ES-I3 (cell line): ENCODE measurements around the gene AFF3.

Experiments
- H3K36me3 ChIP-seq: 2 replicates; pipeline ENCODE4 v1.6.1; 2013; ENCODE audit warnings: mild to moderate bottlenecking, low read length, control low read depth, moderate library complexity; ENCODE audit not compliant: insufficient read depth
- H3K4me1 ChIP-seq: 2 replicates; pipeline ENCODE4 v1.6.1; 2013; ENCODE audit warnings: mild to moderate bottlenecking, control low read depth, low read length; ENCODE audit not compliant: insufficient read depth
- H3K9ac ChIP-seq: 2 replicates; pipeline ENCODE4 v1.6.1; 2013; ENCODE audit warnings: low read depth, mild to moderate bottlenecking, low read length, moderate library complexity
- H3K9me3 ChIP-seq: 2 replicates; pipeline ENCODE4 v1.6.1; 2013; ENCODE audit warnings: mild to moderate bottlenecking, low read length, moderate library complexity; ENCODE audit not compliant: control insufficient read depth, insufficient read depth

AFF3 gene

DNA sequence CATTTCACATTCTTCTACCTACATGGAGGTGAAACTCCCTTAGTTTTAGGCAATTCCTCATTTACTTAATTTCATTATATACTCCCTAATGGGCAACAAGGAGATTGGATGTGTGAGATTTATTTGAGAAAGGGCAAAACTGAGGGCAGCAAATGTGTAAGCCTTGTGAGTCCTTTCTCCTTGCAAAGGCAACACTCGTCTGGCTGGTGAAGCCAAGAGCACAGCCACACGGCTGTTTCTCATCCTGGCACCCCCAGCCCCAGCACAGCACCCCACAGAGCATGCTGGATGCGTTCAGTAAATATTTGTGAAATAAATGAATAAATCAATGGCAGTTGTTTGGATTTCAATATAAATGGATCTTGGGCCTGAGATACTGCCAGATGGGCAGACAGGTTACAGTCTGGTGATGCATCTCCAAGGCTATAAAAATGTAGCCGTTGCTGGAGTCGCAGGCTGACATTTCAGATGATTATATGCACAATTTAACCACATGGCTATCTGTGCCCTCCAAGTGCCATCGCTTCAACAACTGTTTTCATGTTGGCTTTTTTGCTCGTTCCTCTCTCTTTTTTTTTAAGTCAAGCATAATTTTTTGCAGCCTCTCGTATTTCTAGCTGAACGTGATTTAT, 498.5 kb downstream of the AFF3 start:
- Histone ChIP-seq H3K9ac (no peak overlapping the region), H3K36me3 (no peaks in the 10 kb centered on the region), H3K4me1 (no peaks in the 10 kb centered on the region), H3K9me3 (no peaks in the 10 kb centered on the region)

DNA sequence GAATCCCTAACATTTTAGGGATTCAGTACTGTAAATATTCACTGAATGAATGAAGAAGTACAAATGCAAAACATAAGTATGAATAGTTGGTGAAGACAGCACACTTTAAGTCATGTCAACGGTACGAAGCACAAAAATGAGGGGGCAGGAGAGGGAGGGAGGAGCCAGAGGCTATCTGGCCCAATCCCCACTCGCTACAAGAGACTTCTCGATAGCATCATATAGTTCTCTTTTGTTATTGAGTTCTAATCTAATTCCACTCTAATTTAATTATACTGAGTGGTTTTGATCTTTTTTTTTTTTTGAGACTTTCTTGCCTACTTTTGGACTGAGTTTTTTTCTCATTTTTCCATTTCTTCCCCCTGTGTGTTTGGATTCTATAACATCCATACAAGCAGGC, 500.4 kb downstream of the AFF3 start:
- H3K9ac ChIP-seq, result no peak overlapping the region
- no peaks in the 10 kb centered on the region for H3K36me3 ChIP-seq
- H3K9me3 ChIP-seq, result no peaks in the 10 kb centered on the region
- no peaks in the 10 kb centered on the region for H3K4me1 ChIP-seq

DNA sequence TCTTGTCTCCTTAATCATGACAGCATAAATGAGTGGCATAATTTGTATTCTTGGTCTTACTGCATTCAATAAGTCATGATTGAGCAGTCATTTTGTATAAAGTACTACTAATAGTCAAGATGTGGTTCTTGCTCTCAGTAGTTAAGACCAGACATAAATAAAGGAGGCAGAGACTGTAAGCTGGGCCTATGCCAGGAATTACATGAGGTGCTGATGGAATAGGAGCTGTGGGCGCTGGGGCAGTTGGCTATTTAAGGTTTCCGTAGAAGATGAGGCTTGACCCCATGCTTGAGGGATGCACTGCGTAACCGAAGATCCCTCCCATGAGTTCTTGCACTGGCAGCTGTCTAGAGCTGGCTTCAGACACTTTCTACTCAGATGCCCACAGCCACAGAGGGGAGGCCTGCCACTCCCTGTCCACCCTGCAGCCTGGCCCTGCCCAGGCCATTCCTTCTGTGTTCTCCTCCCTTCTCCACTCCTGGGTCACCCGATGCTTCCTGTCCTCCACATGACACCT, 501.7 kb downstream of the AFF3 start:
- no peaks in the 10 kb centered on the region for H3K9me3 ChIP-seq
- H3K36me3 ChIP-seq, result no peaks in the 10 kb centered on the region
- H3K4me1 ChIP-seq, result no peaks in the 10 kb centered on the region
- H3K9ac ChIP-seq, result no peak overlapping the region

DNA sequence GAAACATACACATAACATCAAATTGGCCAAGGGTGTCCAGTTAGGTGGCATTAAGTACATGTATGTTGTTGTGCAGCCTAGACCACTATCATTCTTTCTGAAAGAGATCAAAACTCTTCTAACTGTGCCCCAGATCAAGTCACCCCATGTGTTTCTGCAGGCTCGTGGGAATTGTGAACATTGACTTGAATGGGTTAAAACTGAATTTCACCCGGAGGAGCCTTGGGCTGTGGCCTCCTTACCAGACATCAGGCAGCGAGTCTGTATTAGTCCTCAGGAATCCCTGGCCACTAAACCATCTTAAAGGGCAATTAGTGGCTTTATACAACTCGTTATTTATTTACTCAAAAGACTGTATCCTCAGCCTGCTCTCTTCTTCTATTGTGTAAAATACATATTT, 503.6 kb downstream of the AFF3 start:
- Histone ChIP-seq H3K36me3 (no peaks in the 10 kb centered on the region), H3K9me3 (no peaks in the 10 kb centered on the region), H3K4me1 (no peaks in the 10 kb centered on the region), H3K9ac (no peak overlapping the region)

GRCh38 chr2:99637159-99637697, 505.2 kb downstream of the AFF3 start:
- H3K4me1 ChIP-seq, result no peaks in the 10 kb centered on the region
- no peaks in the 10 kb centered on the region for H3K36me3 ChIP-seq
- H3K9ac ChIP-seq, result no peak overlapping the region
- no peaks in the 10 kb centered on the region; the same call in 1 of the 2 replicates for H3K9me3 ChIP-seq

GRCh38 chr2:99636144-99637034, 506.0 kb downstream of the AFF3 start:
- H3K9me3 ChIP-seq, result no peaks in the 10 kb centered on the region; the same call in 1 of the 2 replicates
- no peaks in the 10 kb centered on the region for H3K36me3 ChIP-seq
- no peaks in the 10 kb centered on the region for H3K4me1 ChIP-seq
- H3K9ac ChIP-seq, result no peak overlapping the region

DNA sequence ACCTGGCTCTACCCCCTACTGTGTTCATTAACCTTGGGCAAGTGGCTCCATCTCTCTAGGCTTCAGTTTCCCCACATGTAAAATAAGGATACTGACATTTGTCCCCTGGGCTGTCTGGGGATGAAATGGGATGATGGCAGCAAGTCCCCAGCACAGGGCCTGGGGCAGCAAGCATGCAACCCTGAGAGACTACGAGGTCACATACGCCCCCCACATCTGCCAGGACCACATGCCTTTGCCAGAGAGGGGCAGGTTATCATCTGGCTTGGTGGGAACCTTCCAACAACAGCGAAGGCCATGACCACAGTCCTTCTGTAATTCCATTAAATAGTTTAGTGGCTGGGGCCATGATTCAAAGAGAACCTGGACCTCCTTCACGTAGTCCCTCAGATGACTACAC, 506.7 kb downstream of the AFF3 start:
- Histone ChIP-seq H3K9ac (no peak overlapping the region), H3K4me1 (no peaks in the 10 kb centered on the region), H3K9me3 (no peaks in the 10 kb centered on the region; the same call in 1 of the 2 replicates), H3K36me3 (no peaks in the 10 kb centered on the region)

- H3K9me3 ChIP-seq, result no peaks in the 10 kb centered on the region; the same call in 1 of the 2 replicates
- H3K36me3 ChIP-seq, result no peaks in the 10 kb centered on the region
- no peak overlapping the region for H3K9ac ChIP-seq
- no peaks in the 10 kb centered on the region for H3K4me1 ChIP-seq
Observed at GRCh38 chr2:99634234-99634633, 508.2 kb downstream of the AFF3 start.

GRCh38 chr2:99631700-99632099, 510.7 kb downstream of the AFF3 start:
- no peaks in the 10 kb centered on the region for H3K36me3 ChIP-seq
- no peaks in the 10 kb centered on the region for H3K4me1 ChIP-seq
- no peaks in the 10 kb centered on the region; the same call in 1 of the 2 replicates for H3K9me3 ChIP-seq
- no peak overlapping the region for H3K9ac ChIP-seq

DNA sequence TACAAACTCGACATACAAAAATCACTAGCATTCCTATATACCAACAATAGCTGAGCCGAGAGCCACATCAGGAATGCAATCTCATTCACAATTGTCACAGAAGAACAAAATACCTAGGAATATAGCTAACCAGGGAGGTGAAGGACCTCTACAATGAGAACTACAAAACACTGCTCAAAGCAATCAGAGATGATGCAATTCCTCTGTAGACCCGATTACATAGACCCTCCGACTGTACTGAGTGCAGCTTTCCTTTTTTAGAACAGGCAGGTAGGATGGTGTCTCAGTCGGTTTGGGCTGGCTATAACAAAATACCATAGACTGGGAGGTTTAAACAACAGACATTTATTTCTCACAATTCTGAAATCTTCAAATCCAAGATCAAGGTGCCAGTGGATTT, 513.1 kb downstream of the AFF3 start:
- no peak overlapping the region for H3K9ac ChIP-seq
- H3K36me3 ChIP-seq, result no peaks in the 10 kb centered on the region
- H3K4me1 ChIP-seq, result no peaks in the 10 kb centered on the region
- no peaks in the 10 kb centered on the region; the same call in 1 of the 2 replicates for H3K9me3 ChIP-seq

GRCh38 chr2:99626158-99626557, 516.2 kb downstream of the AFF3 start:
- no peaks in the 10 kb centered on the region; the same call in 1 of the 2 replicates for H3K4me1 ChIP-seq

GRCh38 chr2:99624677-99625076, 517.7 kb downstream of the AFF3 start:
- Histone ChIP-seq H3K9ac (no peak overlapping the region), H3K4me1 (no peaks in the 10 kb centered on the region; the same call in 1 of the 2 replicates), H3K36me3 (no peaks in the 10 kb centered on the region), H3K9me3 (no peaks in the 10 kb centered on the region)

More at GRCh38 chr2:99626158-99626557, 516.2 kb downstream of the AFF3 start:
- Histone ChIP-seq H3K9ac (no peak overlapping the region), H3K36me3 (no peaks in the 10 kb centered on the region), H3K9me3 (no peaks in the 10 kb centered on the region)

- Histone ChIP-seq H3K9me3 (no peaks in the 10 kb centered on the region), H3K4me1 (no peaks in the 10 kb centered on the region; the same call in 1 of the 2 replicates), H3K9ac (no peak overlapping the region), H3K36me3 (no peaks in the 10 kb centered on the region)
Observed at GRCh38 chr2:99623613-99624012, 518.8 kb downstream of the AFF3 start.

DNA sequence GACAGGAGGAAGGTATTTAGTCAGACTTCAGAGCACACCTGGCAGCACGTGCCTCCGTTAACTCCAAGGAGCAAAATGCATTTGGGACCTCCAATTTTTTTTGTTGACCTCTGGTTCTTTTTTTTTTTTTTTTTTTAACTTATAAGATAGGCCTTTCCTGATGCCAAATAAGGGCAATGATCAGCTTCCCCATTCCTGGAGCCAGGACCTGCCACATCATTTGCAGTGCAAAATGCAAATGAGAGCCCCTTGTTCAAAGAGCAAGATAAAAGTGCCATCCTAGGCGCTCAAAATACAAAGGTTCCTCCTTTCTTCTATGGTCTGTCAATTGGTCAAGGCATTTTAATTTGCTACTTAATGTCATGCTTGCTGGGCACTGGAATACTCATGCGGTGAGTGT, 519.4 kb downstream of the AFF3 start:
- H3K4me1 ChIP-seq, result no peaks in the 10 kb centered on the region; the same call in 1 of the 2 replicates
- H3K36me3 ChIP-seq, result no peaks in the 10 kb centered on the region
- no peak overlapping the region for H3K9ac ChIP-seq
- H3K9me3 ChIP-seq, result no peaks in the 10 kb centered on the region
